HG02623 (cell line): Measurements from ENCODE around the gene ACRBP.

Experiments
- ATAC-seq: cut with Tn5 transposase; IDR thresholded peaks from one replicate; pipeline ENCODE4 v1.9.1; 2021; ENCODE audit warnings: moderate library complexity; ENCODE audit not compliant: unreplicated experiment

The ACRBP gene

DNA sequence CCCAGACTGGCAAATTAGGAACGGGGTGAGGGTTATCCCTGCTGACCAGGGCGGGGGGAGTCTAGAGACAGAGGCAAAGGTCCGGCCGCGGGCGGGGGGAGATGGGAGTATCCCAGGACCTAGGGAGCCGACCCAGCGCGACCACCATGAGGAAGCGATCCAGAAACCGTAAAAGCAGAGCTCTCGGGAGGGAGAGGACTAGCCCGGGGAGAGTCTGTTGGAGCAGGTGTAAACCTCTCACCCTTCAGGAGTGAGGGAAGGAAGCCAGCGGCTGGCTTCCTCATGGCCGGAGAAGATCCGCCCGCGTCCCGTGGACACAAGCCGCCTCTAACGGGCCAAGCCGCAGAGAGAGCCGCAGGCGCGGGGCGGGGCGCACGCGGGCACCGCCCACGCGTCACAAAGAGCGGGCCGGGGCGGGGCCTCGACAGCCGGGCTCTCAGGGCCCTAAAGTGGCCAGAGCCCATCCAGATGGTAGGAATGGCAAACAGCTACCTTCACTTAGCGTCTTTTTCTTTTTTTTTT is at the start of gene ACRBP:
ACRBP (minus strand) TSS at position 350 of the 522 bp plus-strand sequence; CDS start at position 284, 66 bp downstream.
- ATAC-seq: no peak

DNA sequence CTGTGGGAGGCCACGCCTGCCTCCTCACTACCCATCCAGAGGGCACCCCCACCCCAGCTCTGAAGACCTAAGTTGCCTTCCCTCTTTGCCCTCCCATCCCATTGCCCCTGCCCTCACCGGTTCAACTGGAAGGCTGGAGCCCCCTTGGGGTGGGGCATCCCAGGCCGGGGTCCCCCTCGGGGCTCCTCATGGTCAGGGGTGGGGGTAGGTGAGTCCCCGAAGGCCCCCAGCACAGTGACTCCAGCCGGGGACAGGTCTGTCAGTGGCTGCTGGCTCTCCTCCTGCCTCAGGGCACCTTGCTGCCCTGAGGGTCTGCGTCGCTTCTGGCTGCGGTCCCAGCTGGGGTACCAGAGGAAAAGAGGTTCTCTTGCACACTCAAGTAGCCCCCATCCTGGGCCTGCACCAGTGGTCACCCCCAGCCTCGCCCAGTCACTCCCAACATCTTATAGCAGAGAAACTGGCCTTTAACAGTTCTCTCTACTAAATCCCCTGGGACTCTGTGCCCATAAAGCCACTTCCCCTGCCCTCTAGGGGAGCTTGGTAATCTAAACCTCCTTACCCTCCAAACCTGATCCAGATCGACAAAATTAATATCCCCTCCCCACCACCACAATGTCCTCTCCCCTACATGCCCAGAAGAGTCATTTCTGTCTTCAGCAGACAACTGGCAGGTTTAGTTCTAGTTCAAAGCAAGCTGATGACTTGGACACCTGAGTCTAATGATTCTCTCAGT is 48.2 kb upstream of the ACRBP start:
- no peak for ATAC-seq

DNA sequence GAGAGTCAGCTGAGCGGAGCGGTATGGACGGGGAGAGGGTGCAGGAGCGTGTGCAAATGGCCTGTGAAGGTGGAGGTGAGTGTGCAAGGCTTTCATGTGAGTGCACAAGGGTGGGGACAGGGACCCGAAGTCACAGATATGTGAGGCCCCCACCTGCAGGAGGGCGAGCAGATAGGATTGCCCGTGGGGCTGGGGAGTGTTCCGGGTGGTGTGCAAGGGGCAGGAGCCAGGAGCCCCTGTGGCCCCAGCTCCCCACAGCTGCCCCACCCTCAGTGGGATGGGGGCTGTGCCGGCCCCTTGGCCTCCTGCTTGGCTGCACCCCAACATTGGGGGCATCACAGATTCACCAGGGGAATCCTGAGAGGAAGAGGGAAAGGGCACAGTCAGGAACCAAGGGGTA is 47.5 kb upstream of the ACRBP start:
- ATAC-seq: no peak

DNA sequence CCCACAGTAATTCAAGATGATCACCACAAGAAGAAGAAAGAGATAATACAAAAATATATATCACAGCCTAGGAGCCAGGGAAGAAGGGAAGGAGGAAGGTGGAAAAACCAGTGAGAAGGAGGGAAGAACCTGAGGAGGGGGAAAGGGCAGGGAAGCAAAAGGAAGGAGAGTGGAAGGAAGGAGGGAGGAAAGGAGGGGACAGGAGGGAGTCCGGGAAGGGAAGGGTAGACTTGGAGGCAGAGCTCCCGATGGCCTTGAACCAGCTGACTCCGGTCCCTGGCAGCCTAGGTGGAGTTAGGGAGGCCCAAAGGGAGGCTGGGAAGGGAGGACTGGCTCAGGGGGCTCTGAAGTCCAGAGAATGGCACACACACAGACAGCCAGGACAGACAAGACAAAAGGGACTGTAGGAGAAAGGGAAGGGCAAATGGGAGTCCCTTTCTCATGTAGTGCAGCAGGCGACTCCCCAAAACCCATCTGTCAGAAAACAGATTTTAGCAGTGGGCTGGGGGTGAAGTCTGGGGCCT is 46.7 kb upstream of the ACRBP start:
- ATAC-seq: no peak

- ATAC-seq: no peak
Observed at GRCh38 chr12:6692888-6693287, 45.7 kb upstream of the ACRBP start.

DNA sequence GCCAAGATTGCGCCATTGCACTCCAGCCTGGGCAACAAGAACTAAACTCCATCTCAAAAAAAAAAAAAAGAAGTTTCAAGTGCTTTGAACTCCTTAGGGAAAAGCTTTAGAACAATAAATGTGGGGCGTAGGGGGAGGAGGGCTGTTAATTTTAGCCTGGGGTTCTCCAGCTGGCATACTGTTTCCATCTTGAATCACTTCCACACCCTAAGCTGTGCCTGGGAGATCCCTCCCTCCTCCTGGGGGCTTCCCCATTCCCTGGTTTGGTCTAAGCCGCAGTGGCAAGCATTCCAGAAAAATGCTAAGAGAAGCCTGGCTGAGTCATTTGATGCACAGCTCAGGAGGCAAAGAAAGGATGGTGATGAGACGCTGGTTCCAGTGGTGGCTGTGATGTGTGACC is 44.2 kb upstream of the ACRBP start:
- ATAC-seq: no peak

- peak; percentile 86 for ATAC-seq
Observed at GRCh38 chr12:6688999-6689882, 42.0 kb upstream of the ACRBP start, which contains the start of gene ZNF384. Gene ZNF384 (minus strand): TSS chr12:6689375. CDS start chr12:6679520, 9,855 bp downstream.

DNA sequence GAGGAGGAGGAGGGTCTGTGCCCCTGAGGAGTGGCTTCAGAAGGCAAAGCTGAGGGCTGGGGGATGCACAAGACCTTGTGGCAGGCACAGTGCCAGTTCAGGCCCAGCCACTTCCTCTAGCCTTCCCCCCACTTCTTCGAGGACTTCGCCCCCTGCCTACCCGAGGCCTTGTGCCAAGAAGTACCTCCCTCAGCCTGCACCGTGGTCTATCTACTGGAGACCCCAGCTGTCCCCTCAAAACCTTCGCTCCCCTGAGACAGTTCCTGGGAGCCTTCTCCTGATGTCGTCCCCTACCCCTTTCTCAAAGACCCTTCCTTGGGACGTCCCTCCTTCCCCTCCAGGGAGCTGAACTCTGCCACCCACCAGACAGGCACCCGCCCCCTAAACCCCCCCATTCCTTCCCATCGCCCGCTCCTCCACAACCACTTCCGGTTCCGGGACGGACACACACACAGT is 41.3 kb upstream of the ACRBP start:
- no peak for ATAC-seq

DNA sequence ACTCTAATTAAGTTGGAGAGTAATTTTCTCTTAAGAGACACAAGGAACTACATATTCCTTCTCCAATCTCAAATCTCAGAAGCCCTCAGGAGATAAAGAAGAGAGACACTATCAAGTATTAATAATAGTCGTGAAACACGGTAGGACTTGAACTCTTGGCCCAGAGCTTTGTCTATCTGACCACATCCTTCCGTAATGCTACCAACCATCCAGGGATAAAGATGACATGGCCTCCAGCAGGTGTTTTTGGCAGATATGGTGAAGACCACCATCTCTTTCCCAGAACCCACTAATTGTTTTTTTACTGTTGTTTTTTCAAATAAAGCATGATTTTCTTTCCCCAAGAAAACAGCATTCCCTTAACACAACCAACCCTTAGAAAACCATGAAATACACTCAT is 38.6 kb upstream of the ACRBP start:
- no peak for ATAC-seq

GRCh38 chr12:6684609-6685008 is 37.4 kb upstream of the ACRBP start:
- no peak for ATAC-seq

GRCh38 chr12:6676962-6677361 is 29.7 kb upstream of the ACRBP start:
- no peak for ATAC-seq

- ATAC-seq: no peak
Observed at GRCh38 chr12:6672143-6672542, 24.9 kb upstream of the ACRBP start.

DNA sequence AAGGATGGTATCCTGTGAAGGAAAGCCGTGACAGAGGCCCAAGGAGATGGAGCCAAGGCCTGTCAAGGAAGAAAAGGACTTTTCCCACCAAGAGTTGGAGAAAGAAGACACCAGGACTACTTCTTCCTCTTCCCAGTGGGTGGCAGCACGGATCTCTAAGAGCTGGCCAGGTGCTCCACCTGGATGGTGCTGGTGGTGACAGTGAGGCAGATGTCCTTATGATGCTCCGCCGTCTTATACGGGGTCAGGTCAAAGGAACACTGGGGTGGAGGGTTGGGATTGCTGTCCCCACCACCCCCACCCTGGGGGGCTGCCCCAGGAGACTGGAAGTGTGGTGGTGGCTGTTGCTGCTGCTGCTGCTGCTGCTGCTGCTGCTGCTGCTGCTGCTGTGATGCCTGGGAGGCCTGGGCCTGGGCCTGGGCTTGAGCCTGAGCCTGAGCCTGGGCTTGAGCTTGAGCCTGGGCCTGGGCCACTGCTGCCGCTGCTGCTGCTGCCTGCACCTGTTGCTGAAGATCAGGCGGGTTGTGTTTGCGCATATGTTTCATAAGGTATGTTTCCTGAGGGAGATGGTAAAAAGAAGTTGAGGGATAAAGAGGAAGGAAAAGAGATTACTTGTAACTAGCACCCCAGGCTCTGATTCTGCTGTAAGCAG is 20.5 kb upstream of the ACRBP start:
- ATAC-seq: no peak

DNA sequence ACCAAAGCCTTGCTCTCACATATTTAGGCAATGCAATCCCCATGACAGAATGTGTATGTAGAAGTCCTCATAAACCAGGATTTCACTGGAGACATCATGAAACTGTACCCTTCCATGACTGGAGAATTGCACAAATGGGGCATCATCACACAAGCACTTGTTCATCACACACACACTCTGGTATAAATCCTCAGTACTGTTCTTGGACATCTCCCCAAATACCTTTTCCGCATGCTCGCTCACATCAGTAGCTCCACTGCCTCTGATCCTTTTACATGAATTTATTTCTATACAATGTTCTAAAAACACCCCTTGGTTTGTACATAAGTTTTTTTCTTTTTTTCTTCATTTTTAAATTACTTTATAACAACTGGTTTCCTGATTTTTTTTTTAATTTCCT is 19.0 kb upstream of the ACRBP start:
- no peak for ATAC-seq

DNA sequence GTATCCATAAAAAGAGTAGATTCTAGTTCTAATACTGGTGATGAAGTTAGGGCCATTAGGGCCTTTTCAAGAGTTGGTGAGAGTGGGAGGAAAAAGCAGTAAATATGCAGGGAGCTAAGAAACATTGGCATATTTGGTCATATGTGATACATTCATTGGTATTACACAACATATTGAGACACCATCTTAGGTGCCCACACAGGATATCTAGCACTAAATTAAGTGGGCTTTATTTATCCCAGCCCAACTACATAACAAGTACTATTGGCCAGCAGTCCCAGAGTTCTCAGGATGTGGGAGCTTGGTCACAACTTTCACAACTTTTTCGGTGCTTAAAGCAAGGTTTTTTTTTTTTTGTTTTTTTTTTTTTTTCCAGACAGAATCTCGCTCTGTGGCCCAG is 17.7 kb upstream of the ACRBP start:
- ATAC-seq: no peak

DNA sequence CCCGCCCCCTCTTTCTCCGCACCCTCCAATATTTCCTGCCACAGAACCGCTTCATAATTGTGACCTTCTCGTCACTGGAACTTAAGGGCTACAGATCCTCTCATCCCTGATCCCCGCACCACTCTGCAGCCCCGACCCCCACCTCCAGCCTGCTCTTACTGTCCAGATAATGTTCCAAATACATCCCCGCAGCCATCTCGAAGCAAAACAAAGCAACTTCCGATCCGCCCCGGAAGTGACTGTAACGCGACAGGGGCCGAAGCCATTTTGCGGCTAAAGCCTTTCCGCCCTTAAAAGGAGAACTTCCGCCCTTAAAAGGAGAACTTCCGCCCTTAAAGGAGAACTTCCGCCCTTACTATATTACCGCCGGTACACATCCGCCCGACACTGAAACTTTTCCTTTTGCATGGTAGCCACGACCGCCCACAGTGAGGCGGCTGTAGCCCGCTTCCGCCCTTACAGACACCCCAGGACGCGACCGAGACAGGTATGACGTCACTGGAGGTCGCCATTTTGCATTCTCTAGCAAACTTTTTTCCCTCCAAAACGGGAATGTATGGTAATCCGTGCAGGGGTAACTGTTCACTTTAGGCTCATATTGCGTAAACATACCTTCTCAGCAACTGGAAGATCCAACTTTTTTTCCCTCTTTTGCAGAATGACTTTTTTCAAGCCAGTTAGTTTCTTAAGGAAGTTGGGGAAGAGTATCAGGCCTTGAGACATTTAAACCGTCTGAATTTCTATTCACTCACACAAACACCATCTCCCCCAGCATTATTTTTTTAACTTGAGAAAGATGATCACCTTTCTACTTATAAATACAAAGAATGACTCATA is 15.9 kb upstream of the ACRBP start, which contains the start of gene ING4:
ING4 (minus strand) TSS at position 214 of the 837 bp plus-strand sequence; CDS start at position 196, 18 bp downstream.
- peak; percentile 94 for ATAC-seq

GRCh38 chr12:6662602-6662905 is 15.3 kb upstream of the ACRBP start:
- ATAC-seq: no peak

DNA sequence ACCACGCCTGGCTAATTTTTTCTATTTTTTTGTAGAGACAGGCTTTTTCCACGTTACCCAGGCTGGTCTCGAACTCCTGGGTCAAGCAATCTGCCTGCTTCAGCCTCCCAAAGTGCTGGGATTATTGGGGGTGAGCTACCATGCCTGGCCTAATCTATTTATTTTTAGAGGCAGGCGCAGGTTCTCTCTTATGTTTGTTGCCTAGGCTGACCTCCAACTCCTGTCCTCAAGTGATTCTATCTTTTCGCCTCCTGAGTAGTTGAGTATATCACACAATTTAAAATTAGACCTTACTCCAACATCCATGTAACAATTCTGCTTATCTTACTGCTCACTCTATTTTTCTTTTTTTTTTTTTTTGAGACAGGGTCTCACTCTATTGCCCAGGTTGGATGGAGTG is 6.8 kb upstream of the ACRBP start:
- ATAC-seq: no peak

GRCh38 chr12:6653342-6653741 is 6.1 kb upstream of the ACRBP start:
- no peak for ATAC-seq

DNA sequence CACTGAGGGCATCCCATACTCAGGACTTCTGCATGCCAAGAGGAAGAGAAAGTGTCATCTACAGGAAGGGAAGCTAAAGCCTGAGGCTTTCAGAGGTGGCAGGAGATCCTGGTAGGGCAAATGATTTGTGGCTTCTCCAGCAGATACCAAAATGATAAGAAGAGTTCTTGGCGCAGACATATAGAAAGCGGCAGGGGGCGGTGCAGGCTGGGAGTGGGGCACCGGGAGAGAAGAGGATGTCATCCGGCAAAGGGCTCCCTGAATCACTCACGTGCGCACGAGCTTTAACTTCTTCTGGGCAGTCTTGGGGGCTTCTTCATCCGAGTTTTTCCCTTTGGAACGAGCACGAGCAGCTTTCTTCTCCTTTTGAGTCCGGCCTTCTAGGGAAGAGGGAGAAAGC is 5.2 kb upstream of the ACRBP start:
- no peak for ATAC-seq
